Right lobe of liver (tissue), 4 donors: ENCODE results near the gene PCP2.

Experiments used
- CTCF ChIP-seq, 4 donors: fragments of 200-600 bp in 3 of 4; fragments of 450-650 bp in 1 of 4; IDR thresholded peaks; one replicate each; pipeline versions ENCODE4 v1.5.1 to v1.8.0; 2016 to 2022; ENCODE audit warnings: antibody characterized with exemption in 4 of 4, mild to moderate bottlenecking in 2 of 4
- POLR2A ChIP-seq: fragments of 450-650 bp; IDR thresholded peaks from one replicate; pipeline ENCODE4 v1.6.1; 2017; ENCODE audit warnings: antibody characterized with exemption, mild to moderate bottlenecking
- donor health status: DM: no; HTN: no; CAD: no.
- donor health status: DM: no; HTN: no; CAD: no.
- donor health status: DM: no; HTN: yes; CAD: no.

DNA sequence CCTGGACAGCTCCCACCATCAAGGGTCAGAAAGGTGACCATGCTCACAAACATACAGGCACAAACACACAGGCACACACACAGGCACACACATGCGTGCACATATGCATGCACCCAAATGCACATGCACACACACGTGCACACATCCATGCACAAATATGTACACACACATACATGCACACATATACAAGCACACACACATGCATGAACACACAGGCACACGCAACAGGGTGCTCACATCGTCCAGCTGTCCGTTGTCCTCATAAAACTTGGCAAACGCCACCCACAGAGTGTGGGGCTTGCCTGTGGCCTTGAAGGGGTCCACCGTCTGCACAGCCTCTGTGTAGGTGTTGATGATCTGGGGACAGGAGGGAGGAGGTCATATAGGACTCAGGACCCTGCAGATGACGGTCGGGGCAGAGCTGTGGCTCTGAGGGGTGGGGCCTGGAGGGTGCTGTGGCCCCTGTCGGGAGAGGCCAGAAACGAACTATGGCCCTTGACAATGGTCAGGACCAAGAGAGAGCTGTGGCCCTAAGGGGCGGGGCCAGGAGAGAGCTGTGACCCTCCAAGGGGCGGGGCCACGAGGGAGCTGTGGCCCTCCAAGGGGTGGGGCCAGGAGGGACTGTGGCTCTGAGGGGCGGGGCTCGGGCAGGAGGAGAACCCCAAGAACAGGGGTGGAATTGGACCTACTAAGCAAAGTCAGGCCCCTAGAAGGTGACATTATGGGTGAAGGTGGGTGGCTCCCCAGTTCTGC, 10.4 kb downstream of the PCP2 start:
- no peak for TF ChIP-seq POLR2A
- no peak for TF ChIP-seq CTCF (IDR thresholded peaks at IDR 0.05)
